SH-SY5Y (cell line): ENCODE results near the gene FAM217B.

Source experiments
- GATA2 ChIP-seq: IDR thresholded peaks from 2 replicates; pipeline ENCODE4 v1.6.1; 2011; ENCODE audit warnings: mild to moderate bottlenecking, low read depth, low read length
- GATA3 ChIP-seq: IDR thresholded peaks from 2 replicates; pipeline ENCODE4 v1.6.1; 2011; ENCODE audit warnings: low read depth, mild to moderate bottlenecking, low read length, moderate library complexity

DNA sequence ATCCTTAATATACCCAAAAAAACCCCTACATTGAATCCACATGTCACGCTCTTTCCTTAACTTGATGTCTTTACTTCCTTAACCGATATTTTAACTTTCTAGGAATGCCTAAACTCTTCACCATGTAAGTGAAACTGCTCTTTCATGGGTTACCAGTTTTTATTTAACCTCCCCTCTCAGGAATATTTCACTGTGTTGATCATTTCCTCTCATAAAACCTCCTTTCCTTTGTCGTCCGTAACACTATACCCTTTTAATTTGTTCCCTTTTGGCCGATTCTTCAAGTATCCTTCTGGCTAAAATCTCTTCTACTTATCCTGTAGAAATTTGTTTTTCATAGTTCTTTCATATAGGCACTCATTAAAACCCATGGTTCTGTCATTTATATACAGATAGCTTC lies 31.3 kb upstream of the FAM217B start:
- TF ChIP-seq GATA2 (no peak), GATA3 (no peak)
